Fibroblast of lung (primary cell): ENCODE data around the gene SPACA1. TPM values are rescaled to one million over a fixed set of nuclear protein-coding genes. Genes with fewer than 3 reads are reported as not detected.

ENCODE experiments used
- DNase-seq, 2 donors: peaks; one replicate each; pipeline versions ENCODE4 v3.0.0 to v3.0.0-alpha.2; 2010; ENCODE audit warnings: low read depth in 2 of 2
- H2AFZ ChIP-seq: 2 replicates; pipeline ENCODE4 v1.5.1; 2012; ENCODE audit warnings: low read length, control low read depth, inconsistent platforms
- H3K27ac ChIP-seq: 2 replicates; pipeline ENCODE4 v1.5.1; 2011; ENCODE audit warnings: low read length, control low read depth; ENCODE audit not compliant: insufficient read depth
- H3K27me3 ChIP-seq: 2 replicates; pipeline ENCODE4 v1.5.1; 2011; ENCODE audit warnings: mild to moderate bottlenecking, low read length; ENCODE audit not compliant: control insufficient read depth, insufficient read depth
- H3K36me3 ChIP-seq: 2 replicates; pipeline ENCODE4 v1.5.1; 2011; ENCODE audit warnings: low read length; ENCODE audit not compliant: control insufficient read depth, insufficient read depth
- H3K4me1 ChIP-seq: 2 replicates; pipeline ENCODE4 v1.5.1; 2011; ENCODE audit warnings: low read length; ENCODE audit not compliant: control insufficient read depth, insufficient read depth; ENCODE audit errors: extremely low read depth
- H3K4me2 ChIP-seq: 2 replicates; pipeline ENCODE4 v1.5.1; 2011; ENCODE audit warnings: low read length, control low read depth; ENCODE audit not compliant: insufficient read depth; ENCODE audit errors: extremely low read depth
- H3K4me3 ChIP-seq, 4 experiments: fragments of 200-600 bp in 1 of 4; sonication (generic) in 1 of 4; replicated peaks in 1 of 4; 2 replicates each; pipeline ENCODE4 v1.5.1; 2011 to 2016; ENCODE audit warnings: low read length in 4 of 4, low read depth in 3 of 4, mild to moderate bottlenecking in 3 of 4, control low read depth in 2 of 4, inconsistent platforms in 1 of 4, mixed read lengths in 1 of 4; ENCODE audit not compliant: insufficient read depth in 1 of 4; ENCODE audit errors: control extremely low read depth in 1 of 4
- H3K79me2 ChIP-seq: 2 replicates; pipeline ENCODE4 v1.5.1; 2012; ENCODE audit warnings: mild to moderate bottlenecking, low read length, inconsistent platforms; ENCODE audit not compliant: control insufficient read depth, insufficient read depth
- H3K9ac ChIP-seq: 2 replicates; pipeline ENCODE4 v1.5.1; 2011; ENCODE audit warnings: mild to moderate bottlenecking, low read length, control low read depth; ENCODE audit not compliant: insufficient read depth
- H3K9me3 ChIP-seq: 2 replicates; pipeline ENCODE4 v1.5.1; 2012; ENCODE audit warnings: low read depth, low read length; ENCODE audit not compliant: control insufficient read depth, insufficient read depth
- H4K20me1 ChIP-seq: 2 replicates; pipeline ENCODE4 v1.5.1; 2011; ENCODE audit warnings: low read length; ENCODE audit not compliant: control insufficient read depth, insufficient read depth; ENCODE audit errors: extremely low read depth
- CTCF ChIP-seq, 2 donors: IDR thresholded peaks in 1 of 2; conservative IDR thresholded peaks in 1 of 2; 1 replicate in 1 of 2; 2 replicates in 1 of 2; pipeline ENCODE4 v1.5.1; 2011 to 2012; ENCODE audit warnings: low read length in 2 of 2, control low read depth in 1 of 2, inconsistent platforms in 1 of 2, low read depth in 1 of 2, mild to moderate bottlenecking in 1 of 2
- EZH2 ChIP-seq: IDR thresholded peaks from 2 replicates; pipeline ENCODE4 v1.5.1; 2012; ENCODE audit warnings: low read length, control low read depth, mild to moderate bottlenecking; ENCODE audit errors: missing control alignments
- polyA plus RNA-seq, 2 donors: library from polyadenylated mRNA; depleted of rRNA in 1 of 2; stranded (reverse) in 1 of 2; unstranded in 1 of 2; fragments of >200 nt; gene quantifications; 2 replicates each; pipeline ENCODE4 v1.2.1, GENCODE V29; 2011 to 2012; ENCODE audit warnings: missing spikeins in 1 of 2
- total RNA-seq: library from RNA; depleted of rRNA; stranded (reverse); fragments of >200 nt; gene quantifications from 2 replicates; pipeline ENCODE4 v1.2.1, GENCODE V29; 2014

The SPACA1 gene
- total and polyA plus RNA-seq, 2 donors (not counting 1 experiment from before 2014, with no cell fraction given), result not detected

- no peaks in the 10 kb centered on the region for H3K9me3 ChIP-seq
These were observed 2.6 kb downstream of the SPACA1 start for GRCh38 chr6:88050140-88050818.

GRCh38 chr6:88059191-88059590 is 11.6 kb downstream of the SPACA1 start:
- H3K9me3 ChIP-seq, result no peaks in the 10 kb centered on the region
- H3K4me2 ChIP-seq, result no peak overlapping the region
- no peak overlapping the region for H3K9ac ChIP-seq
- DNase-seq, result peak in 1 of 2 donors; percentile 24
- no peaks in the 10 kb centered on the region for H3K79me2 ChIP-seq
- H3K27me3 ChIP-seq, result no peaks in the 10 kb centered on the region
- H4K20me1 ChIP-seq, result no peaks in the 10 kb centered on the region
- no peak overlapping the region for H3K27ac ChIP-seq
- H3K36me3 ChIP-seq, result no peaks in the 10 kb centered on the region
- H3K4me3 ChIP-seq, result no peak overlapping the region
- no peak overlapping the region for H2AFZ ChIP-seq
- TF ChIP-seq EZH2 (no peak), CTCF (conservative IDR thresholded peaks at IDR 0.05 in 1 of 2, IDR thresholded peaks at IDR 0.05 in 1 of 2; ENCODE audit: low read depth in 1 of 2, low read length in 2 of 2) (no peak)
- H3K4me1 ChIP-seq, result no peaks in the 10 kb centered on the region

More at GRCh38 chr6:88050140-88050818, 2.6 kb downstream of the SPACA1 start:
- no peak for DNase-seq
- no peak overlapping the region for H2AFZ ChIP-seq
- H3K36me3 ChIP-seq, result no peaks in the 10 kb centered on the region
- no peak overlapping the region for H3K27ac ChIP-seq
- no peaks in the 10 kb centered on the region for H3K4me1 ChIP-seq
- no peaks in the 10 kb centered on the region for H3K79me2 ChIP-seq
- H3K27me3 ChIP-seq, result no peaks in the 10 kb centered on the region
- H3K4me3 ChIP-seq, result no peak overlapping the region
- H4K20me1 ChIP-seq, result no peaks in the 10 kb centered on the region
- no peak for TF ChIP-seq CTCF (conservative IDR thresholded peaks at IDR 0.05 in 1 of 2, IDR thresholded peaks at IDR 0.05 in 1 of 2; ENCODE audit: low read depth in 1 of 2, low read length in 2 of 2)
- no peak for TF ChIP-seq EZH2
- no peak overlapping the region for H3K9ac ChIP-seq
- no peak overlapping the region for H3K4me2 ChIP-seq

- TF ChIP-seq EZH2 (no peak), CTCF (conservative IDR thresholded peaks at IDR 0.05 in 1 of 2, IDR thresholded peaks at IDR 0.05 in 1 of 2; ENCODE audit: low read depth in 1 of 2, low read length in 2 of 2) (no peak)
- no peaks in the 10 kb centered on the region for H3K36me3 ChIP-seq
- no peaks in the 10 kb centered on the region for H3K27me3 ChIP-seq
- H3K79me2 ChIP-seq, result no peaks in the 10 kb centered on the region
- H3K4me1 ChIP-seq, result no peaks in the 10 kb centered on the region
- no peak for DNase-seq
- no peak overlapping the region for H3K9ac ChIP-seq
- H3K27ac ChIP-seq, result no peak overlapping the region
- no peak overlapping the region for H3K4me2 ChIP-seq
- H2AFZ ChIP-seq, result no peak overlapping the region
- H4K20me1 ChIP-seq, result no peaks in the 10 kb centered on the region
- H3K9me3 ChIP-seq, result no peaks in the 10 kb centered on the region
- H3K4me3 ChIP-seq, result no peak overlapping the region
These were observed 14.7 kb downstream of the SPACA1 start for GRCh38 chr6:88062376-88062775.
